Upper lobe of right lung (tissue), 1 donor: Measurements from ENCODE around the gene SSMEM1. TPM values are rescaled to one million over a fixed set of nuclear protein-coding genes. Genes with fewer than 3 reads are reported as not detected.
"Not testable (repeated sequence)": the region's sequence is repeated elsewhere in the genome, so short reads cannot be mapped to it uniquely, and the experiment has no call there.

Experiments
- ATAC-seq: fragments of 200-7000 bp; cut with Tn5 transposase; one replicate; pipeline ENCODE4 v1.9.1; 2020; ENCODE audit warnings: mild to moderate bottlenecking, moderate library complexity
- DNase-seq: peaks from one replicate; pipeline ENCODE4 v3.0.0-alpha.2; 2020
- H3K27ac ChIP-seq: fragments of 200-600 bp; one replicate; pipeline ENCODE4 v1.8.0; 2022
- H3K27me3 ChIP-seq: fragments of 200-600 bp; one replicate; pipeline ENCODE4 v1.8.0; 2022; ENCODE audit warnings: mild to moderate bottlenecking
- H3K36me3 ChIP-seq: fragments of 200-600 bp; one replicate; pipeline ENCODE4 v1.8.0; 2022
- H3K4me1 ChIP-seq: fragments of 200-600 bp; one replicate; pipeline ENCODE4 v1.8.0; 2022
- H3K4me3 ChIP-seq: fragments of 200-600 bp; one replicate; pipeline ENCODE4 v1.8.0; 2022; ENCODE audit warnings: mild to moderate bottlenecking
- H3K9me3 ChIP-seq: fragments of 200-600 bp; one replicate; pipeline ENCODE4 v1.8.0; 2022
- intact Hi-C: fragments of 100-400 bp; cut with DNase I; formaldehyde crosslinking; loops from one replicate; pipeline ENCODE4 v1.11.0; 2022
- total RNA-seq: library from RNA; stranded (reverse); fragmentation: NEBNext Ultra II Directional; extraction: Animal tissue kit (Norgen Biotek cat#: 25700); gene quantifications from one replicate; pipeline ENCODE4 v1.2.1, GENCODE V29; 2021
- TF ChIP-seq, protein P1 (sequence below): fragments of 200-600 bp; IDR thresholded peaks from one replicate; pipeline ENCODE4 v1.8.0; 2022; ENCODE audit warnings: antibody characterized with exemption
- donor health status: DM: no; HTN: yes; CAD: no; lungs with severe emphysema.

SSMEM1 gene
- total RNA-seq, 1 donor from 2014 or later, result not detected

DNA sequence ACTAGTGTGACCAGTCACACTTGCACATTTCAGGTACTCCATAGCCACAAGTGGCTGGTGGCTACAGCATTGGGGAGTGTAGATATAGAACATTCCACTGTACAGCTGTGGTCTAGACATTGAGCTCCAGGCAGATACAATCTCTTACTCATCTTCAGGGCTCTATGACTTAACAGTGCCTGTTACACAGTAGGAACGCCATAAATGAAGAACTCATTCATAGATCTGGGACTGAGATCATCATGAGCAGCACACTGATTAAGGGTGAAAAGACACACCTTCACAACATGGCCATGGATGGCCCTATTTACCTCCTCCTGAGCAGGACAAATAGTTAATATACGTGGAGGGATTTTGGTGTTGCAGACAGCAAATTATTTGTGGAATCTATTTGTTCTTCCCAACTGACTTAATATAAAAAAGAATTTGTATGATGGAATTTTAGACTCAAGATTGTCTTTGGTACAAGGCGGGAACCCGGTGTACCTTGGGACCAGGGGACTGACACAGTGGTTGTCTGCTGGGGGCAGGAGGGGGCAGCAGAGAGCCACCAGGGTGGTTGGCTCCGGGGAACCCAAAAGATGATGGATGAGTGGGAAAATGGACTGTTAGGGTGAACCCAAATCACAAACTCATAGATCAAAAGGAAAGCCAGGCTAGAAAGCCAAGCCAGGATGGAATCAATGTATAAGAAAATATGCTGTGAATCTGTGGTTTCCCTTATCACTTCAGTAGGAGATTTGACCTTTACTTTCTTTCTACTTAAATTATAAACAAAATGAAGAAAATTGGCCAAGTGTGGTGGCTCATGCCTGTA, 34.7 kb downstream of the SSMEM1 start:
- Histone ChIP-seq H3K4me3 (no peak overlapping the region), H3K27ac (no peak overlapping the region), H3K4me1 (no peaks in the 10 kb centered on the region), H3K27me3 (no peaks in the 10 kb centered on the region), H3K36me3 (no peaks in the 10 kb centered on the region), H3K9me3 (no peaks in the 10 kb centered on the region)
- TF ChIP-seq, protein P1, sequence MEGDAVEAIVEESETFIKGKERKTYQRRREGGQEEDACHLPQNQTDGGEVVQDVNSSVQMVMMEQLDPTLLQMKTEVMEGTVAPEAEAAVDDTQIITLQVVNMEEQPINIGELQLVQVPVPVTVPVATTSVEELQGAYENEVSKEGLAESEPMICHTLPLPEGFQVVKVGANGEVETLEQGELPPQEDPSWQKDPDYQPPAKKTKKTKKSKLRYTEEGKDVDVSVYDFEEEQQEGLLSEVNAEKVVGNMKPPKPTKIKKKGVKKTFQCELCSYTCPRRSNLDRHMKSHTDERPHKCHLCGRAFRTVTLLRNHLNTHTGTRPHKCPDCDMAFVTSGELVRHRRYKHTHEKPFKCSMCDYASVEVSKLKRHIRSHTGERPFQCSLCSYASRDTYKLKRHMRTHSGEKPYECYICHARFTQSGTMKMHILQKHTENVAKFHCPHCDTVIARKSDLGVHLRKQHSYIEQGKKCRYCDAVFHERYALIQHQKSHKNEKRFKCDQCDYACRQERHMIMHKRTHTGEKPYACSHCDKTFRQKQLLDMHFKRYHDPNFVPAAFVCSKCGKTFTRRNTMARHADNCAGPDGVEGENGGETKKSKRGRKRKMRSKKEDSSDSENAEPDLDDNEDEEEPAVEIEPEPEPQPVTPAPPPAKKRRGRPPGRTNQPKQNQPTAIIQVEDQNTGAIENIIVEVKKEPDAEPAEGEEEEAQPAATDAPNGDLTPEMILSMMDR, result peak; percentile 79
- peak; percentile 92 for ATAC-seq
- intact Hi-C loops, result no loop called here
- peak; percentile 78 for DNase-seq

DNA sequence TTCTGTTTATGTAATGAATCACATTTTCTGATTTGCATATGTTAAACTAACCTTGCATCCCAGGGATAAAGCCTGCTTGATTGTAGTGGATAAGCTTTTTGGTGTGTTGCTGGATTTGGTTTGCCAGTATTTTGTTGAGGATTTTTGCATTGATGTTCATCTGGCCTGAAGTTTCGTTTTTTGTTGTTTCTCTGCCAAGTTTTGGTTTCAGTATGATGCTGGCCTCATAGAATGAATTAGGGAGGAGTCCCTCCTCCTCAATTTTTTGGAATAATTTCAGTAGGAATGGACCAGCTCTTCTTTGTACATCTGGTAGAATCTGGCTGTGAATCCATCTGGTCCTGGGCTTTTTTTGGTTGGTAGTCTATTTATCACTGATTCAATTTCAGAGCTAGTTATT, 35.8 kb downstream of the SSMEM1 start:
- ATAC-seq, intact Hi-C loops, H3K4me1 ChIP-seq, H3K9me3 ChIP-seq, H3K27ac ChIP-seq, H3K4me3 ChIP-seq, DNase-seq, H3K27me3 ChIP-seq, H3K36me3 ChIP-seq: not testable (repeated sequence)

DNA sequence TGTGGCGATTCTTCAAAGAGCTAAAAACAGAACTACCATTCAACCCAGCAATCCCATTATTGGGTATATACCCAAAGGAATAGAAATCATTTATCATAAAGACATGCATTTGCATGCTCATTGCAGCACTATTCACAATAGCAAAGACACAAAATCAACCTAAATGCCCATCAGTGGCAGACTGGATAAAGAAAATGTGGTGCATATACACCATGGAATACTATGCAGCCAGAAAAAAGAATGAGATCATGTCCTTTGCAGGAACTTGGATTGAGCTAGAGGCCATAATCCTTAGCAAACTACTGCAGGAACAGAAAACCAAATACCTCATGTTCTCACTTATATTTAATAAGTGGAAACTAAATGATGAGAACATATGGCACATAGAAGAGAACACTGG, 38.8 kb downstream of the SSMEM1 start:
- H3K27ac ChIP-seq, DNase-seq, H3K4me3 ChIP-seq, intact Hi-C loops, ATAC-seq, H3K36me3 ChIP-seq, H3K9me3 ChIP-seq, H3K27me3 ChIP-seq, H3K4me1 ChIP-seq: not testable (repeated sequence)

DNA sequence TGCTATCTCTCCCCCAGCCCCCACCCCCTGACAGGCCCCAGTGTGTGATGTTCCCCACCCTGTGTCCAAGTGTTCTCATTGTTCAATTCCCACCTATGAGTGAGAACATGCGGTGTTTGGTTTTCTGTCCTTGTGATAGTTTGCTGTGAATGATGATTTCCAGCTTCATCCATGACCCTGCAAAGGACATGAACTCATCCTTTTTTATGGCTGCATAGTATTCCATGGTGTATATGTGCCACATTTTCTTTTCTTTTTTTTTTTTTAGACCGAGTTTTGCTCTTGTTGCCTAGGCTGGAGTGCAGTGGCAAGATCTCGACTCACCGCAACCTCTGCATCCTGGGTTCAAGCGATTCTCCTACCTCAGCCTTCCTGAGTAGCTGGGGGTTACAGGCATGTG, 41.2 kb downstream of the SSMEM1 start:
- H3K27ac ChIP-seq, H3K4me3 ChIP-seq, H3K27me3 ChIP-seq, H3K36me3 ChIP-seq, DNase-seq, intact Hi-C loops, H3K9me3 ChIP-seq, H3K4me1 ChIP-seq, ATAC-seq: not testable (repeated sequence)

DNA sequence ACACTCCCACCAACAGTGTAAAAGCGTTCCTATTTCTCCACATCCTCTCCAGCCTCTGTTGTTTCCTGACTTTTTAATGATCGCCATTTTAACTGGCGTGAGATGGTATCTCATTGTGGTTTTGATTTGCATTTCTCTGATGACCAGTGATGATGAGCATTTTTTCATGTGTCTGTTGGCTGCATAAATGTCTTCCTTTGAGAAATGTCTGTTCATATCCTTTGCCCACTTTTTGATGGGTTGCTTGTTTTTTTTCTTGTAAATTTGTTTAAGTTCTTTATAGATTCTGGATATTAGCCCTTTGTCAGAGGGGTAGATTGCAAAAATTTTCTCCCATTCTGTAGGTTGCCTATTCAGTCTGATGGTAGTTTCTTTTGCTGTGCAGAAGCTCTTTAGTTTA, 42.0 kb downstream of the SSMEM1 start:
- H3K4me1 ChIP-seq, DNase-seq, H3K36me3 ChIP-seq, H3K4me3 ChIP-seq, intact Hi-C loops, H3K27me3 ChIP-seq, H3K9me3 ChIP-seq, H3K27ac ChIP-seq, ATAC-seq: not testable (repeated sequence)

DNA sequence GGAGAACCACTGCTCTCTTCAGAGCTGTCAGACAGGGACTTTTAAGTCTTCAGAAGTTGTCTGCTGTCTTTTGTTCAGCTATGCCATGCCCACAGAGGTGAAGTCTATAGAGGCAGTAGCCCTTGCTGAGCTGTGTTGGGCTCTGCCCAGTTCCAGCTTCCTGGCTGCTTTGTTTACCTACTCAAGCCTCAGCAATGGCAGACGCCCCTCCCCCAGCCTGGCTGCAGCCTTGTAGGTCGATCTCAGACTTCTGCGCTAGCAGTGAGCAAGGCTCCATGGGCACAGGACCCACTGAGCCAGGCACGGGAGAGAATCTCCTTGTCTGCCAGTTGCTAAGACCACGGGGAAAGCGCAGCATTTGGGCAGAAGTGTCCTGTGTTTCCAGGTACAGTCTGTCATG, 46.9 kb downstream of the SSMEM1 start:
- H3K9me3 ChIP-seq, result peaks cover 6% of the 10 kb centered on the region
- no peak for ATAC-seq

DNA sequence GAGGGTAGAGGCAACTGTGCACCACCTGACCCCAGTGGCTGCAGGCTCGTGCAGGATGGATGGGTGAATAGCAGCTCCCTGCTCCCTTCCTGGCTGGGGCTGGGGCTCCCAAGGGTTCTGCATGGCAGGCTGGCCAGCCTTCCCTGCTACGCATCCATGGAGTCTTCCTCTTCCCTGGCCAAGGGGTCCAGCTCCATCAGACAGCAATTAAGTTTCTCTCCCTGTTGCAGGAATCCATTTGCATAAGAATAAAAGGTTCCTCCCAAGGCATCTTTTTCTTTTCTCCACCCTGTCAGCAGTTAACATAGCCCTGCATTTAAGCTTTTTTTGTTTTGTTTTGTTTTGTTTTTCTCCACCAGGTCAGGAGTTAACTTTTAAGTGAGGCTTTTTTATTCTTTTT, 49.0 kb downstream of the SSMEM1 start:
- Histone ChIP-seq H3K36me3 (no peaks in the 10 kb centered on the region), H3K27me3 (no peaks in the 10 kb centered on the region)

More for the DNA sequence above, 46.9 kb downstream of the SSMEM1 start:
- DNase-seq, result no peak
- Histone ChIP-seq H3K4me1 (no peaks in the 10 kb centered on the region), H3K4me3 (no peak overlapping the region), H3K27me3 (no peaks in the 10 kb centered on the region), H3K36me3 (no peaks in the 10 kb centered on the region), H3K27ac (no peak overlapping the region)
- TF ChIP-seq, protein P1, result no peak
- intact Hi-C loops, result no loop called here

More for the DNA sequence above, 49.0 kb downstream of the SSMEM1 start:
- TF ChIP-seq, protein P1, result no peak
- DNase-seq, result no peak
- no peak for ATAC-seq
- Histone ChIP-seq H3K4me1 (no peaks in the 10 kb centered on the region), H3K9me3 (peaks cover 12% of the 10 kb centered on the region), H3K4me3 (no peak overlapping the region), H3K27ac (no peak overlapping the region)
- intact Hi-C loops, result no loop called here
